H1 (cell line): Measurements from ENCODE around the gene LAPTM4A. TPM values are rescaled to one million over a fixed set of nuclear protein-coding genes. Genes with fewer than 3 reads are reported as not detected.

Source experiments
- CTCF ChIA-PET: fragments of 300-600 bp; sonication (Branson Sonifier 250); formaldehyde crosslinking; loops from one replicate; lab custom pipeline; 2021; ENCODE audit not compliant: partially characterized antibody; lab: Charles Lee
- POLR2A ChIA-PET: fragments of 300-600 bp; sonication (Branson Sonifier 250); formaldehyde crosslinking; loops from one replicate; lab custom pipeline; 2021; ENCODE audit warnings: inconsistent platforms; ENCODE audit not compliant: partially characterized antibody; lab: Charles Lee
- DNase-seq, 2 experiments: peaks; one replicate each; pipeline versions ENCODE4 v3.0.0 to v3.0.0-alpha.2; 2010 to 2022; ENCODE audit warnings: low spot score in 2 of 2, low read depth in 1 of 2, mixed read lengths in 1 of 2
- FAIRE-seq: peaks from 2 replicates; lab custom pipeline; 2011; peaks lifted over from hg19 to GRCh38; lab: Jason Lieb, UNC
- H2AFZ ChIP-seq: 2 replicates; pipeline ENCODE4 v1.8.1; 2012; ENCODE audit warnings: low read length, inconsistent platforms
- H2AK5ac ChIP-seq: 2 replicates; pipeline ENCODE4 v1.6.1; 2013; ENCODE audit warnings: low read depth, low read length
- H2BK120ac ChIP-seq: replicated peaks from 2 replicates; pipeline ENCODE3; 2013; ENCODE audit warnings: low read depth, low read length, inconsistent platforms
- H2BK12ac ChIP-seq: 2 replicates; pipeline ENCODE4 v1.6.1; 2013; ENCODE audit warnings: low read depth, low read length
- H2BK15ac ChIP-seq: 2 replicates; pipeline ENCODE4 v1.6.1; 2013; ENCODE audit warnings: low read length
- H2BK20ac ChIP-seq: 2 replicates; pipeline ENCODE4 v1.6.1; 2013; ENCODE audit warnings: low read length
- H2BK5ac ChIP-seq: 2 replicates; pipeline ENCODE4 v1.6.1; 2013; ENCODE audit warnings: low read depth, low read length
- H3K14ac ChIP-seq: 2 replicates; pipeline ENCODE4 v1.6.1; 2013; ENCODE audit warnings: inconsistent platforms; ENCODE audit not compliant: insufficient read length
- H3K18ac ChIP-seq: 2 replicates; pipeline ENCODE4 v1.6.1; 2013; ENCODE audit warnings: low read length; ENCODE audit errors: extremely low read depth
- H3K23ac ChIP-seq: 2 replicates; pipeline ENCODE4 v1.6.1; 2013; ENCODE audit warnings: inconsistent platforms; ENCODE audit not compliant: insufficient read length
- H3K23me2 ChIP-seq: 2 replicates; pipeline ENCODE4 v1.6.1; 2013; ENCODE audit warnings: low read depth, low read length
- H3K27ac ChIP-seq: 2 replicates; pipeline ENCODE4 v1.6.1; 2011; ENCODE audit warnings: low read depth, low read length, inconsistent platforms
- H3K27me3 ChIP-seq, 4 experiments: replicated peaks in 1 of 4; 1 replicate in 1 of 4; 2 replicates in 3 of 4; pipeline versions ENCODE4 v1.6.1 to v1.8.1; 2011 to 2013; ENCODE audit warnings: low read length in 3 of 4, mild to moderate bottlenecking in 3 of 4, inconsistent platforms in 2 of 4, mixed read lengths in 2 of 4, moderate library complexity in 1 of 4; ENCODE audit not compliant: control insufficient read depth in 3 of 4, insufficient read depth in 3 of 4; ENCODE audit errors: extremely low read depth in 1 of 4
- H3K36me3 ChIP-seq, 4 experiments: 2 replicates each; pipeline versions ENCODE4 v1.6.1 to v1.8.1; 2011 to 2013; ENCODE audit warnings: mild to moderate bottlenecking in 4 of 4, low read length in 3 of 4, moderate library complexity in 2 of 4, control low read depth in 1 of 4, inconsistent platforms in 1 of 4; ENCODE audit not compliant: insufficient read depth in 4 of 4, control insufficient read depth in 2 of 4
- H3K4ac ChIP-seq: replicated peaks from 2 replicates; pipeline ENCODE3; 2013; ENCODE audit warnings: low read length, low read depth, mixed read lengths, inconsistent platforms; ENCODE audit not compliant: insufficient read length
- H3K4me1 ChIP-seq, 4 experiments: replicated peaks in 1 of 4; 1 replicate in 1 of 4; 2 replicates in 3 of 4; pipeline versions ENCODE4 v1.6.1 to v1.8.1; 2011 to 2013; ENCODE audit warnings: low read length in 3 of 4, inconsistent platforms in 2 of 4, mixed read lengths in 1 of 4; ENCODE audit not compliant: insufficient read depth in 4 of 4, control insufficient read depth in 3 of 4
- H3K4me2 ChIP-seq, 2 experiments: 2 replicates each; pipeline versions ENCODE4 v1.6.1 to v1.8.1; 2011 to 2013; ENCODE audit warnings: low read depth in 2 of 2, low read length in 2 of 2, control low read depth in 1 of 2, inconsistent platforms in 1 of 2, mild to moderate bottlenecking in 1 of 2; ENCODE audit not compliant: insufficient read depth in 1 of 2
- H3K4me3 ChIP-seq, 4 experiments: fragments of 200-600, 300-600 bp in 1 of 4; sonication (generic), shearing (Covaris generic), sonication (Bioruptor Twin) in 1 of 4; 2 replicates each; pipeline versions ENCODE4 v1.5.1 to v1.8.1; 2011 to 2016; ENCODE audit warnings: low read length in 4 of 4, low read depth in 3 of 4, control low read depth in 2 of 4, inconsistent platforms in 2 of 4, mild to moderate bottlenecking in 2 of 4, mixed read lengths in 1 of 4, moderate library complexity in 1 of 4; ENCODE audit not compliant: insufficient read depth in 2 of 4; ENCODE audit errors: extremely low read depth in 1 of 4
- H3K56ac ChIP-seq: replicated peaks from 2 replicates; pipeline ENCODE3; 2013; ENCODE audit warnings: low read depth, mild to moderate bottlenecking, mixed read lengths, low read length, inconsistent platforms; ENCODE audit not compliant: insufficient read length
- H3K79me1 ChIP-seq: 2 replicates; pipeline ENCODE4 v1.6.1; 2013; ENCODE audit warnings: low read depth, low read length, control low read depth
- H3K79me2 ChIP-seq, 2 experiments: 2 replicates each; pipeline versions ENCODE4 v1.6.1 to v1.8.1; 2012 to 2013; ENCODE audit warnings: low read length in 2 of 2, mild to moderate bottlenecking in 2 of 2, inconsistent platforms in 1 of 2; ENCODE audit not compliant: insufficient read depth in 2 of 2, control insufficient read depth in 1 of 2
- H3K9ac ChIP-seq, 4 experiments: replicated peaks in 1 of 4; 1 replicate in 1 of 4; 2 replicates in 3 of 4; pipeline versions ENCODE4 v1.6.1 to v1.8.1; 2011 to 2013; ENCODE audit warnings: low read depth in 3 of 4, low read length in 3 of 4, control low read depth in 2 of 4, mild to moderate bottlenecking in 2 of 4, moderate library complexity in 2 of 4, inconsistent platforms in 1 of 4; ENCODE audit errors: extremely low read depth in 1 of 4
- H3K9me3 ChIP-seq, 2 experiments: 2 replicates each; pipeline versions ENCODE4 v1.6.1 to v1.8.1; 2012 to 2013; ENCODE audit warnings: mild to moderate bottlenecking in 2 of 2, moderate library complexity in 2 of 2, control low read depth in 1 of 2, inconsistent platforms in 1 of 2, low read depth in 1 of 2, low read length in 1 of 2, mixed read lengths in 1 of 2; ENCODE audit not compliant: insufficient read depth in 2 of 2
- H4K20me1 ChIP-seq, 2 experiments: replicated peaks in 1 of 2; 2 replicates each; pipeline versions ENCODE3 to v1.8.1; 2011 to 2013; ENCODE audit warnings: inconsistent platforms in 2 of 2, low read length in 2 of 2, mild to moderate bottlenecking in 1 of 2; ENCODE audit not compliant: insufficient read depth in 2 of 2, control insufficient read depth in 1 of 2
- H4K5ac ChIP-seq: 2 replicates; pipeline ENCODE4 v1.6.1; 2013; ENCODE audit warnings: low read length, low read depth, mixed read lengths, inconsistent platforms; ENCODE audit not compliant: insufficient read length
- H4K8ac ChIP-seq: 2 replicates; pipeline ENCODE4 v1.8.0; 2013; ENCODE audit warnings: mild to moderate bottlenecking, moderate library complexity, low read length, inconsistent platforms; ENCODE audit not compliant: insufficient read depth; ENCODE audit errors: extremely low read depth
- H4K91ac ChIP-seq: replicated peaks from 2 replicates; pipeline ENCODE3; 2013; ENCODE audit warnings: low read length, mixed read lengths, inconsistent platforms; ENCODE audit not compliant: insufficient read length
- E2F6 ChIP-seq: IDR thresholded peaks from 2 replicates; pipeline ENCODE4 v1.6.1; 2012; ENCODE audit warnings: inconsistent platforms
- KDM1A ChIP-seq: fragments of 200-600, 300-600 bp; sonication (generic); IDR thresholded peaks from 2 replicates; pipeline ENCODE4 v1.7.1; 2016; ENCODE audit warnings: mild to moderate bottlenecking, low read length, borderline replicate concordance
- NANOG ChIP-seq: IDR thresholded peaks from 2 replicates; pipeline ENCODE4 v1.6.1; 2011; ENCODE audit warnings: low read length, low read depth, mild to moderate bottlenecking, inconsistent platforms; ENCODE audit not compliant: insufficient read depth, poor library complexity, severe bottlenecking
- RBBP5 ChIP-seq: IDR thresholded peaks from 2 replicates; pipeline ENCODE4 v1.7.1; 2012; ENCODE audit warnings: low read depth, mild to moderate bottlenecking, inconsistent platforms, low read length, moderate library complexity, borderline replicate concordance
- RNF2 ChIP-seq: fragments of 200-900, 300-1000 bp; sonication (generic); IDR thresholded peaks from 2 replicates; pipeline ENCODE4 v1.7.1; 2016; ENCODE audit warnings: borderline replicate concordance, low read depth, mild to moderate bottlenecking, antibody characterized with exemption, low read length; ENCODE audit not compliant: poor library complexity, severe bottlenecking; ENCODE audit errors: missing control alignments
- TAF7 ChIP-seq: optimal IDR thresholded peaks from 2 replicates; pipeline ENCODE3; 2011; ENCODE audit warnings: low read depth, mild to moderate bottlenecking, inconsistent platforms, low read length, moderate library complexity, borderline replicate concordance
- TBP ChIP-seq: IDR thresholded peaks from 2 replicates; pipeline ENCODE4 v1.6.1; 2011; ENCODE audit warnings: low read depth, low read length, improper control_type of control experiment
- USF2 ChIP-seq: IDR thresholded peaks from 2 replicates; pipeline ENCODE4 v1.6.1; 2011; ENCODE audit warnings: low read length, improper control_type of control experiment
- WGBS, 2 experiments: shearing (Covaris generic) in 1 of 2; methylation state at CpG; one replicate each; pipeline versions ENCODE4 v1.1.6 to v1.1.7; 2013 to 2015; ENCODE audit warnings: low lambda C conversion rate in 2 of 2, mixed read lengths in 2 of 2, inconsistent platforms in 1 of 2, low coverage in 1 of 2, missing lambda C conversion rate in 1 of 2; ENCODE audit not compliant: insufficient replicate concordance in 2 of 2, insufficient coverage in 1 of 2, insufficient read length in 1 of 2; ENCODE audit errors: extremely low coverage in 1 of 2, missing lambda C conversion rate in 1 of 2; 5-methylcytosine and 5-hydroxymethylcytosine counted together
- polyA plus RNA-seq, 7 experiments: library from polyadenylated mRNA; depleted of rRNA in 3 of 7; stranded (reverse) in 5 of 7; unstranded in 2 of 7; fragments of >200 nt in 5 of 7; fragments of 200-250 nt in 2 of 7; gene quantifications; 1 replicate in 5 of 7; 2 replicates in 1 of 7; 4 replicates in 1 of 7; pipeline versions ENCODE4 v1.2.1 to v1.2.3, GENCODE V29; 2011 to 2013; ENCODE audit warnings: missing spikeins in 2 of 7, mixed read lengths in 2 of 7
- total RNA-seq: library from RNA; stranded (reverse); fragmentation: NEBNext Ultra II Directional; extraction: Animal tissue kit (Norgen Biotek cat#: 25700); gene quantifications from 2 replicates; pipeline ENCODE4 v1.2.1, GENCODE V29; 2021

The LAPTM4A gene
- total and polyA plus RNA-seq, 2 of the 8 experiments (the other 6 are each of a cell fraction or from before 2014, with no cell fraction given), result 193 to 419 TPM

GRCh38 chr2:20005067-20005627, 46.3 kb downstream of the LAPTM4A start:
- Histone ChIP-seq H3K18ac (no peak overlapping the region), H3K14ac (no peak overlapping the region), H3K4me3 (no peak overlapping the region), H2AK5ac (no peak overlapping the region), H2BK15ac (no peak overlapping the region), H2AFZ (no peak overlapping the region), H3K4ac (no peak overlapping the region), H3K23ac (no peak overlapping the region), H3K23me2 (no peaks in the 10 kb centered on the region), H3K36me3 (0 out of 8 replicates have a peak, but pooled peaks cover 0 to 2% (median under 1%) of the 10 kb centered on the region in 4 experiments), H4K20me1 (no peaks in the 10 kb centered on the region), H2BK12ac (no peak overlapping the region), H3K79me2 (no peaks in the 10 kb centered on the region), H4K5ac (no peak overlapping the region), H3K56ac (no peak overlapping the region), H3K4me2 (no peak overlapping the region), H2BK120ac (no peak overlapping the region), H3K27ac (no peak overlapping the region), H2BK20ac (no peak overlapping the region), H4K8ac (no peak overlapping the region), H4K91ac (no peak overlapping the region), H3K79me1 (no peaks in the 10 kb centered on the region), H3K9me3 (no peaks in the 10 kb centered on the region), H3K4me1 (no peaks in the 10 kb centered on the region), H3K9ac (no peak overlapping the region), H2BK5ac (no peak overlapping the region), H3K27me3 (no peaks in the 10 kb centered on the region)
- no peak for TF ChIP-seq KDM1A
- no peak for TF ChIP-seq RNF2
- no peak for TF ChIP-seq E2F6
- no peak for TF ChIP-seq NANOG
- no peak for TF ChIP-seq USF2
- TF ChIP-seq TBP, result no peak
- TF ChIP-seq RBBP5, result no peak
- TF ChIP-seq TAF7, result no peak
- 91% methylated on average over 10 of the region's 10 CpGs; no CpG with 5 or more reads in 1 of the 2 experiments for WGBS, 2 experiments
- FAIRE-seq (no peak), DNase-seq (no peak)
- ChIA-PET CTCF (interaction anchor here (0.6 to 3.9 kb wide), 4 partner anchors 8 to 242 kb away, joined by 3 to 45 read pairs (median 3); no protein-coding TSS in a partner anchor), POLR2A (no interaction called here)
